Colonic mucosa (tissue), 4 donors: Measurements from ENCODE around the gene DUSP15. TPM values are rescaled to one million over a fixed set of nuclear protein-coding genes. Genes with fewer than 3 reads are reported as not detected.
A peak's percentile ranks its signal among the peaks of the same experiment; 100 is the strongest.

Experiments
- DNase-seq: peaks from one replicate; pipeline ENCODE4 v3.0.0-alpha.2; 2020
- H3K27ac ChIP-seq: fragments of 200-600 bp; one replicate; pipeline ENCODE4 v1.8.0; 2021
- H3K27me3 ChIP-seq: fragments of 200-600 bp; one replicate; pipeline ENCODE4 v1.8.0; 2021
- H3K36me3 ChIP-seq: fragments of 200-600 bp; one replicate; pipeline ENCODE4 v1.8.0; 2021
- H3K4me1 ChIP-seq: fragments of 200-600 bp; one replicate; pipeline ENCODE4 v1.8.0; 2021; ENCODE audit warnings: mild to moderate bottlenecking
- H3K4me3 ChIP-seq: fragments of 200-600 bp; one replicate; pipeline ENCODE4 v1.8.0; 2021
- H3K9ac ChIP-seq, 2 donors: one replicate each; pipeline ENCODE4 v1.7.0; 2013; ENCODE audit warnings: control low read depth in 2 of 2, low read depth in 2 of 2, low read length in 2 of 2
- H3K9me3 ChIP-seq: fragments of 200-600 bp; one replicate; pipeline ENCODE4 v1.8.0; 2021
- CTCF ChIP-seq: fragments of 200-600 bp; IDR thresholded peaks from one replicate; pipeline ENCODE4 v1.8.0; 2022; ENCODE audit warnings: antibody characterized with exemption, mild to moderate bottlenecking
- intact Hi-C: fragments of 100-400 bp; cut with DNase I; formaldehyde crosslinking; loops from one replicate; pipeline ENCODE4 v1.14.1; 2022
- total RNA-seq, 2 donors: library from RNA; stranded (reverse); fragmentation: NEBNext Ultra II Directional in 1 of 2; extraction: Animal tissue kit (Norgen Biotek cat#: 25700) in 1 of 2; gene quantifications; one replicate each; pipeline ENCODE4 v1.2.1, GENCODE V29; 2021
- donor health status: healthy.
- donor health status: DM: no; HTN: no; CAD: no.
- donor health status: DM: no; HTN: no; CAD: no.

Gene DUSP15
- total RNA-seq, 2 donors from 2014 or later = 0.59 to 0.74 TPM

- no peak for TF ChIP-seq CTCF
- Histone ChIP-seq H3K36me3 (no peaks in the 10 kb centered on the region), H3K27ac (no peak overlapping the region), H3K27me3 (no peaks in the 10 kb centered on the region), H3K9me3 (no peaks in the 10 kb centered on the region), H3K4me3 (no peak overlapping the region), H3K9ac (no peak overlapping the region), H3K4me1 (no peaks in the 10 kb centered on the region)
- no peak for DNase-seq
- intact Hi-C loops = loop anchor here (5.0 kb wide), 1 partner anchor 208 kb away; no protein-coding TSS in a partner anchor
Measured at GRCh38 chr20:31824554-31825313, 45.6 kb downstream of the DUSP15 start.

- intact Hi-C loops = loop anchor here (5.0 kb wide), 1 partner anchor 208 kb away; no protein-coding TSS in a partner anchor
Measured at GRCh38 chr20:31824125-31824485, 46.2 kb downstream of the DUSP15 start.

GRCh38 chr20:31823360-31824124 is 46.8 kb downstream of the DUSP15 start:
- Histone ChIP-seq H3K27me3 (no peaks in the 10 kb centered on the region), H3K4me3 (no peak overlapping the region), H3K4me1 (no peaks in the 10 kb centered on the region), H3K36me3 (no peaks in the 10 kb centered on the region), H3K9ac (no peak overlapping the region), H3K27ac (no peak overlapping the region), H3K9me3 (no peaks in the 10 kb centered on the region)
- intact Hi-C loops = loop anchor here (2.0 to 5.0 kb wide), 2 partner anchors 209 to 269 kb away; no protein-coding TSS in a partner anchor
- no peak for DNase-seq
- TF ChIP-seq CTCF = no peak

More at GRCh38 chr20:31824125-31824485, 46.2 kb downstream of the DUSP15 start:
- no peak overlapping the region for H3K27ac ChIP-seq
- no peaks in the 10 kb centered on the region for H3K9me3 ChIP-seq
- no peak overlapping the region for H3K4me3 ChIP-seq
- H3K36me3 ChIP-seq = no peaks in the 10 kb centered on the region
- no peak overlapping the region for H3K9ac ChIP-seq
- no peaks in the 10 kb centered on the region for H3K27me3 ChIP-seq
- DNase-seq = no peak
- no peaks in the 10 kb centered on the region for H3K4me1 ChIP-seq
- no peak for TF ChIP-seq CTCF

- no peak overlapping the region for H3K9ac ChIP-seq
- intact Hi-C loops = loop anchor here (2.0 to 5.0 kb wide), 2 partner anchors 210 to 270 kb away; no protein-coding TSS in a partner anchor
Measured at GRCh38 chr20:31822421-31823330, 47.7 kb downstream of the DUSP15 start.

More at GRCh38 chr20:31822421-31823330, 47.7 kb downstream of the DUSP15 start:
- peak; percentile 66 for DNase-seq
- peak; percentile 98 for TF ChIP-seq CTCF
- H3K27me3 ChIP-seq = no peaks in the 10 kb centered on the region
- no peaks in the 10 kb centered on the region for H3K9me3 ChIP-seq
- H3K36me3 ChIP-seq = no peaks in the 10 kb centered on the region
- H3K4me1 ChIP-seq = no peaks in the 10 kb centered on the region
- no peak overlapping the region for H3K4me3 ChIP-seq
- H3K27ac ChIP-seq = no peak overlapping the region
